Smooth muscle cell (in vitro differentiated cells): ENCODE data around the gene PBX3. TPM values are rescaled to one million over a fixed set of nuclear protein-coding genes. Genes with fewer than 3 reads are reported as not detected.

Experiments
- DNase-seq: peaks from one replicate; lab custom pipeline; 2025; ENCODE audit not compliant: unreplicated experiment; lab: John Stamatoyannopoulos, UW
- H2AFZ ChIP-seq: fragments of 200-600 bp; sonication (generic); 2 replicates; pipeline ENCODE4 v1.6.0; 2016; ENCODE audit warnings: antibody characterized with exemption, low read depth, mild to moderate bottlenecking
- H3F3A ChIP-seq: fragments of 200-600 bp; sonication (generic); 2 replicates; pipeline ENCODE4 v1.6.0; 2017; ENCODE audit warnings: antibody characterized with exemption, low read depth
- H3K27ac ChIP-seq: fragments of 200-600 bp; sonication (generic); 2 replicates; pipeline ENCODE4 v1.5.1; 2016; ENCODE audit warnings: low read depth, mild to moderate bottlenecking
- H3K27me3 ChIP-seq: fragments of 200-600 bp; sonication (generic); 2 replicates; pipeline ENCODE4 v1.6.1; 2016; ENCODE audit warnings: low read depth, mild to moderate bottlenecking
- H3K36me3 ChIP-seq: fragments of 200-600 bp; sonication (generic); 2 replicates; pipeline ENCODE4 v1.5.1; 2016; ENCODE audit warnings: low read depth
- H3K4me1 ChIP-seq: fragments of 200-600 bp; sonication (generic); 2 replicates; pipeline ENCODE4 v1.5.1; 2016; ENCODE audit warnings: low read depth
- H3K4me2 ChIP-seq: fragments of 200-600 bp; sonication (generic); 2 replicates; pipeline ENCODE4 v1.6.0; 2016; ENCODE audit warnings: mild to moderate bottlenecking
- H3K4me3 ChIP-seq: fragments of 200-600 bp; sonication (generic); 2 replicates; pipeline ENCODE4 v1.5.1; 2016; ENCODE audit warnings: mild to moderate bottlenecking
- H3K79me2 ChIP-seq: fragments of 200-600 bp; sonication (generic); 2 replicates; pipeline ENCODE4 v1.6.0; 2016; ENCODE audit warnings: low read depth, mild to moderate bottlenecking
- H3K9ac ChIP-seq: fragments of 200-600 bp; sonication (generic); 2 replicates; pipeline ENCODE4 v1.6.0; 2016; ENCODE audit warnings: low read depth
- H3K9me3 ChIP-seq: fragments of 200-600 bp; sonication (generic); replicated peaks from 2 replicates; pipeline ENCODE4 v1.5.1; 2016; ENCODE audit warnings: low read depth
- H4K20me1 ChIP-seq: fragments of 200-600 bp; sonication (generic); 2 replicates; pipeline ENCODE4 v1.6.0; 2016; ENCODE audit warnings: low read depth
- WGBS: methylation state at CpG from one replicate; pipeline ENCODE4 v1.1.7; 2016; ENCODE audit warnings: low lambda C conversion rate; 5-methylcytosine and 5-hydroxymethylcytosine counted together
- polyA plus RNA-seq: library from polyadenylated mRNA; unstranded; fragments of >200 nt; fragmentation: Nextera tagmentation; extraction: Ambion mirVana; gene quantifications from 2 replicates; pipeline ENCODE4 v1.2.1, GENCODE V29; 2016
- total RNA-seq: library from RNA; depleted of rRNA; stranded (reverse); fragments of >200 nt; gene quantifications from 2 replicates; pipeline ENCODE4 v1.2.3, GENCODE V29; 2014
- TF ChIP-seq, protein P1 (sequence below): fragments of 200-600 bp; sonication (generic); IDR thresholded peaks from 2 replicates; pipeline ENCODE4 v1.5.1; 2017; ENCODE audit warnings: borderline replicate concordance, mild to moderate bottlenecking, antibody characterized with exemption; ENCODE audit not compliant: insufficient read depth, poor library complexity, severe bottlenecking

Gene PBX3
- total and polyA plus RNA-seq, 2 experiments from 2014 or later, result 15.3 to 34.6 TPM

DNA sequence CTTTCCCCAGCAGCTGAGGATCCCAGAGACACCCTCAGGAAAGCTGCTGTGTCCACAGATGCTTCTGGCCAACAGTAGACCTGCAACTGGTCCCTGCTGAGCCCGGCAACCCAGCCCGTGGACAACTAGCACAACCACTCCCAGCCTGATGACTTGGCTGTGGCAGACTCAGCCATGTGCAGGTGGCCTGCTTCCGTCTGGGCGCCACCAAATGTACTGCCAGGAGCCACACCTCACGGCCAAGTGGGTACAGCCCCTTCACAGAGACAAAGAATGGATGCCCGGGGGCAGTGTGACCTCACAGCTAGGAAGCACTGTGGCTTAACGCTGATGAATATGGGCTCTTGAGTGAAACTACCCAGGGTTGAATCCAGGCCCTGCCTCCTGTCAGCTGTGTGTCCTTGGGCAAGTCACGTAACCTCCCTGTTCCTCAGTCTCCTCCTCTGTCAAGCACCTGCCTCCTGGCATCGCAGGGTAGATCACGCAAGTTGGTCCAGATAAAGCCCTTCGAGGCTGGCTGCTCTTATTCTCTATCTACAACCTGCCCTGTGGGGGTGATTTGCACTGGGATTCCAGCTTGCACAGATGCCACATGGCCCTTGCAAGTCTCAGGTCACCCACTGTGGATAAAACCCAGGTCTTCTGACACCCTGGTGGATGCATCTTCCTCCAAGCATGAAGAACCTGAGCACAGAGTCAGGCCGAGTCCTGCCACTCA is 225.0 kb downstream of the PBX3 start:
- Histone ChIP-seq H3K9me3 (no peaks in the 10 kb centered on the region), H3K9ac (no peak overlapping the region), H4K20me1 (no peaks in the 10 kb centered on the region), H3K27me3 (no peaks in the 10 kb centered on the region), H3K4me3 (no peak overlapping the region), H3F3A (no peaks in the 10 kb centered on the region), H3K4me1 (no peaks in the 10 kb centered on the region), H3K79me2 (no peaks in the 10 kb centered on the region), H2AFZ (no peak overlapping the region), H3K4me2 (no peak overlapping the region), H3K27ac (no peak overlapping the region), H3K36me3 (no peaks in the 10 kb centered on the region)
- TF ChIP-seq, protein P1, sequence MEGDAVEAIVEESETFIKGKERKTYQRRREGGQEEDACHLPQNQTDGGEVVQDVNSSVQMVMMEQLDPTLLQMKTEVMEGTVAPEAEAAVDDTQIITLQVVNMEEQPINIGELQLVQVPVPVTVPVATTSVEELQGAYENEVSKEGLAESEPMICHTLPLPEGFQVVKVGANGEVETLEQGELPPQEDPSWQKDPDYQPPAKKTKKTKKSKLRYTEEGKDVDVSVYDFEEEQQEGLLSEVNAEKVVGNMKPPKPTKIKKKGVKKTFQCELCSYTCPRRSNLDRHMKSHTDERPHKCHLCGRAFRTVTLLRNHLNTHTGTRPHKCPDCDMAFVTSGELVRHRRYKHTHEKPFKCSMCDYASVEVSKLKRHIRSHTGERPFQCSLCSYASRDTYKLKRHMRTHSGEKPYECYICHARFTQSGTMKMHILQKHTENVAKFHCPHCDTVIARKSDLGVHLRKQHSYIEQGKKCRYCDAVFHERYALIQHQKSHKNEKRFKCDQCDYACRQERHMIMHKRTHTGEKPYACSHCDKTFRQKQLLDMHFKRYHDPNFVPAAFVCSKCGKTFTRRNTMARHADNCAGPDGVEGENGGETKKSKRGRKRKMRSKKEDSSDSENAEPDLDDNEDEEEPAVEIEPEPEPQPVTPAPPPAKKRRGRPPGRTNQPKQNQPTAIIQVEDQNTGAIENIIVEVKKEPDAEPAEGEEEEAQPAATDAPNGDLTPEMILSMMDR, result no peak
- WGBS, result 92% methylated on average over 12 of the region's 12 CpGs
- no peak for DNase-seq

DNA sequence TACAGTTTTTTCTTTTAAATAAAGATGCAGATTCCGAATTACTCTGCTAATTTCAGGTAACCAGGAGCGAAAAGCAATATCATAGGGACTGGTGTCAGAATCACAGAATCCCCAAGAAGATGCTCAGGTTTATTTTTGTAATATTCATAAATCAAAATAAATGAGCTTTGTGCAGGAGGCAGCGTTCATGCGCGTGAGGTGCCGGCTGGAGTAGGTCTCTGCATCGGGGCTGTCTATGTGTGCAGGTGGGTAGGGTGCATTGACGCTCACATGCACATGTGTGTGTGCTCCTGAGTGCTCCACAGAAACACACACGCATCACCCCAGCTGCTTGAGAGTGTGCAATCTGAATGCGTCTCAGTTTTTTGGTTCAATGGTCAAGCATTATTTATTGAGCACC is 226.4 kb downstream of the PBX3 start:
- Histone ChIP-seq H3K9ac (no peak overlapping the region), H3K79me2 (no peaks in the 10 kb centered on the region), H2AFZ (no peak overlapping the region), H3K36me3 (no peaks in the 10 kb centered on the region), H3K27me3 (no peaks in the 10 kb centered on the region), H3K4me2 (no peak overlapping the region), H3K27ac (no peak overlapping the region), H3K4me1 (no peaks in the 10 kb centered on the region), H4K20me1 (no peaks in the 10 kb centered on the region), H3K4me3 (no peak overlapping the region), H3F3A (no peaks in the 10 kb centered on the region), H3K9me3 (no peaks in the 10 kb centered on the region)
- no peak for DNase-seq
- 85% methylated on average over 10 of the region's 10 CpGs for WGBS
- TF ChIP-seq, protein P1, result no peak

DNA sequence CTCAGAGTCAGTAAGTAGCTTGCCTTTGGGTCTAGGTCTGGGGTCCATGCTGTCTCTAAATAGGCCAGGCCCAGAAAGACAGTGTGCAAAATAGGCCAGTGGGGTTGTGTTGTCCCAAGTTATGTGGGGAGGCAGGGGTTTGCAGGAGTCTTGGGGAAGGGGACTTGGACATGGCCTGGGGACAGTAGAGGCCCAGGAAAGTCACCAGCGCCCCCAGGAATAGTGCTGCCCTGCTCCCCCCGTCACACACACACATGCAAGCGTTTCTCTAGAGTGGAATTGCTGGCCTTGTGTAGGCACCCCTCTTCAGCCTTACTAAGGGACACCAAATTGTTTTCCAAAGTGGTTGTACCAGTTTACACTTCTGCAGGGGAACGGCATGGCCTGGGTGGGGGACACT is 227.5 kb downstream of the PBX3 start:
- Histone ChIP-seq H3K36me3 (no peaks in the 10 kb centered on the region), H3K4me3 (no peak overlapping the region), H3K27ac (no peak overlapping the region), H3K9me3 (no peaks in the 10 kb centered on the region), H3K27me3 (no peaks in the 10 kb centered on the region), H3K79me2 (no peaks in the 10 kb centered on the region), H3K9ac (no peak overlapping the region), H4K20me1 (no peaks in the 10 kb centered on the region), H3K4me1 (no peaks in the 10 kb centered on the region), H2AFZ (no peak overlapping the region), H3F3A (no peaks in the 10 kb centered on the region), H3K4me2 (no peak overlapping the region)
- no peak for DNase-seq
- WGBS, result 96% methylated on average over 4 of the region's 4 CpGs
- TF ChIP-seq, protein P1, result no peak

DNA sequence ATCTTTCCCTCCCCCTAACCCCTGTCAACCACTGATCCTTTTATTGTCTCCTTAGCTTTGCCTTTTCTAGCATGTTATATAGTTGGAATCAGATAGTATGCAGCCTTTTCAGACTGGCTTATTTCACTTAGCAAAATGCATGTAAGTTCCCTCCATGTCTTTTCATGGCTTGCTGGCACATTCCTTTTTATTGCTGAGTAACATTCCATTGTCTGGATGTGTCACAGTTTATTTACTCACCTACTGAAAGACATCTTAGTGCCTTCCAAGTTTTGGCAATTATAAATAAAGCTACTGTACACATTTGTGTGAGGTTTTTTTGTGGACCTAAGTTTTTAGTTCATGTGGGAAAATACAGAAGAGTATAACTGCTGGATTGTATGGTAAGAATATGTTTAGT is 230.1 kb downstream of the PBX3 start:
- H3K36me3 ChIP-seq, result no peaks in the 10 kb centered on the region
- H3K9ac ChIP-seq, result no peak overlapping the region
- no peaks in the 10 kb centered on the region for H3F3A ChIP-seq
- H4K20me1 ChIP-seq, result no peaks in the 10 kb centered on the region
- H3K4me3 ChIP-seq, result no peak overlapping the region
- H3K9me3 ChIP-seq, result no peaks in the 10 kb centered on the region
- H3K4me2 ChIP-seq, result no peak overlapping the region
- H3K27ac ChIP-seq, result no peak overlapping the region
- DNase-seq, result no peak
- H3K27me3 ChIP-seq, result no peaks in the 10 kb centered on the region
- H2AFZ ChIP-seq, result no peak overlapping the region
- H3K4me1 ChIP-seq, result no peaks in the 10 kb centered on the region
- TF ChIP-seq, protein P1, result no peak
- no peaks in the 10 kb centered on the region for H3K79me2 ChIP-seq
